GM12872 (cell line): ENCODE results near the gene UBAP2.
A peak's percentile ranks its signal among the peaks of the same experiment; 100 is the strongest.

ENCODE experiments used
- TF ChIP-seq, protein P1 (sequence below): IDR thresholded peaks from 3 replicates; pipeline ENCODE4 v1.5.1; 2011; ENCODE audit warnings: low read depth, mild to moderate bottlenecking, low read length, moderate library complexity; ENCODE audit not compliant: insufficient read depth

The UBAP2 gene

DNA sequence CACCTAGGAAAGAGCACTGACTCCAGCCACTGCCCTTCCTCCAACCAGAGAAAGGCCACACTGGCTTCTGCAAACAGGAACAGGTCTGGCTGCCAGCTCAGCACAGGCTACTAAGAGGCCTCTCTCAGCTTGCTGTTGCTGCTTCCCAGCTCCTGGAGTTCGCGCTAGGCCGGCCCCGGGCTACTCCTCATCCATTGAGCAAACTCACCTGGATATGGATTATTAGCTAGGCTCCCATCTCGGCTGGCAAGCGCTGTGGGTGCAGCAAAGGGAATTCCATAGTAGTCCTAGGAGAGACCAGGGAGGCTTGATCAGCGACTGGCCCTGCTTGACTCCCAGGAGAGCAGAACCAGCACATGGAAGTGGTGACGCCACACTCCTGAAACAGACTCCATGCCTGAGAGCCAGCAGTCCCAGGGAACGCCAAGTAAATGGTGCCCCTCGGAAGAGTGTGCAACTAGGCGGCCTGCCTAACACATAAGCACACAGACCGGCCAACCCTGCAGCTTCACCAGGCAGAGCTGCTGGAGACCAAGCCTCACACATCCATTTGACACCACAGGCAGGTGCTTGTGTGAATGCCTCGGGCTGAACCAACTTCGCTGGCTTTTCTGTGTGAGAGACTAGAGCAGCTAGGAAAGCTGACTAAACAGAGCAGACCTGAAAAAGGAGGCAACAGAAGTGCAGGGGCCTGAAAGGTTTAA, 124.5 kb downstream of the UBAP2 start:
- TF ChIP-seq, protein P1, sequence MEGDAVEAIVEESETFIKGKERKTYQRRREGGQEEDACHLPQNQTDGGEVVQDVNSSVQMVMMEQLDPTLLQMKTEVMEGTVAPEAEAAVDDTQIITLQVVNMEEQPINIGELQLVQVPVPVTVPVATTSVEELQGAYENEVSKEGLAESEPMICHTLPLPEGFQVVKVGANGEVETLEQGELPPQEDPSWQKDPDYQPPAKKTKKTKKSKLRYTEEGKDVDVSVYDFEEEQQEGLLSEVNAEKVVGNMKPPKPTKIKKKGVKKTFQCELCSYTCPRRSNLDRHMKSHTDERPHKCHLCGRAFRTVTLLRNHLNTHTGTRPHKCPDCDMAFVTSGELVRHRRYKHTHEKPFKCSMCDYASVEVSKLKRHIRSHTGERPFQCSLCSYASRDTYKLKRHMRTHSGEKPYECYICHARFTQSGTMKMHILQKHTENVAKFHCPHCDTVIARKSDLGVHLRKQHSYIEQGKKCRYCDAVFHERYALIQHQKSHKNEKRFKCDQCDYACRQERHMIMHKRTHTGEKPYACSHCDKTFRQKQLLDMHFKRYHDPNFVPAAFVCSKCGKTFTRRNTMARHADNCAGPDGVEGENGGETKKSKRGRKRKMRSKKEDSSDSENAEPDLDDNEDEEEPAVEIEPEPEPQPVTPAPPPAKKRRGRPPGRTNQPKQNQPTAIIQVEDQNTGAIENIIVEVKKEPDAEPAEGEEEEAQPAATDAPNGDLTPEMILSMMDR, result no peak

DNA sequence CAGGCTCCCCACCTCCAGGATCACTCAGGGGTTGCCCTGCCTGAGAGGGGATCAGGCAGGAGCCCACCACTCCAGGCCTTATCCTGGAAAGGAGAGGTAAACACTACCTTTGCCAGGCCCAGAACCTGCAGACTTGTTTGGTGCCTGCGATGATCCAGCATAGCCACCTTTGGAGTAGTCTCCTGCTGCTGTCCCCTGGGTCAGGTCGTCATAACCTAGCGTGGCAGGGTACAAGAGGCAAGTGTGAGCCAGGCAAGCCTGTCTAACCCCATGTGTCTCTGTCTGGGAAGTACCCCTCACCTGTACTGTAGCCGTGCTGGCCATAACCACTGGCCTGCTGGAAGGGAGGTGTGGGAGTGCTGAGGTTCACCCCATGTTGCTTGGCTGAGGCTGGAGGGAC, 125.6 kb downstream of the UBAP2 start:
- TF ChIP-seq, protein P1, result no peak

GRCh38 chr9:33921967-33922895, 126.5 kb downstream of the UBAP2 start:
- TF ChIP-seq, protein P1, result peak; percentile 88

DNA sequence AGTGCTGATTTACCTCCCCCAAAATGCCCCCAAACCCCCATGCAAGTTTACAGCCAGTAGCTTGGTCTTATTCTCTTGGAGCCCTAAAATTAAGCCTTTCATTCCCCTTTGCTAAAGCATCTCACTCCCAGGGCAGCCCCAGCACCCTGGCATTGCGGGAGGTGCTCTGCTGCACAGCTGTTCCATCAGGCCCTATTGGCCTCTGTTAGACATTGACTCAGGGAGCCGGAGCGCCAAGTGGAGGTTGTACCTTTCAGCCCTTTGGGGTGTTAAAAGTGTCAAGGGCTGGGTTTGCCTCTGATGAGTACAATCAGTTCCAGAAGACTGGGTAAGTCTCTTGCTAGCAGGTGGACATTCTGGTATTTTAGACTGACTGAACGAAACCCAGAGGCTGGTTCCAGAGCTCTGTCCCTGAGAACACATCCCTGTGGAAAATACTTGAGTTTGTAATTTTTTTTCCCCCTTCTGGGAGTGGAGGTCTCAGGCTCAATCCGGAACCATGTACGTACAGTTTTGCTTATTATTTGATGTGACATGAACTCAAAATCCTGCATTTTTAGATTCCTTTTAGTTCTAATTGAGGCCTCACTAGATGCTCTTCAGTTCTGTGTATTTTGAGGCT, 129.3 kb downstream of the UBAP2 start:
- TF ChIP-seq, protein P1, result no peak

- TF ChIP-seq, protein P1, result no peak
Measured at GRCh38 chr9:33917036-33917435, 131.7 kb downstream of the UBAP2 start.

DNA sequence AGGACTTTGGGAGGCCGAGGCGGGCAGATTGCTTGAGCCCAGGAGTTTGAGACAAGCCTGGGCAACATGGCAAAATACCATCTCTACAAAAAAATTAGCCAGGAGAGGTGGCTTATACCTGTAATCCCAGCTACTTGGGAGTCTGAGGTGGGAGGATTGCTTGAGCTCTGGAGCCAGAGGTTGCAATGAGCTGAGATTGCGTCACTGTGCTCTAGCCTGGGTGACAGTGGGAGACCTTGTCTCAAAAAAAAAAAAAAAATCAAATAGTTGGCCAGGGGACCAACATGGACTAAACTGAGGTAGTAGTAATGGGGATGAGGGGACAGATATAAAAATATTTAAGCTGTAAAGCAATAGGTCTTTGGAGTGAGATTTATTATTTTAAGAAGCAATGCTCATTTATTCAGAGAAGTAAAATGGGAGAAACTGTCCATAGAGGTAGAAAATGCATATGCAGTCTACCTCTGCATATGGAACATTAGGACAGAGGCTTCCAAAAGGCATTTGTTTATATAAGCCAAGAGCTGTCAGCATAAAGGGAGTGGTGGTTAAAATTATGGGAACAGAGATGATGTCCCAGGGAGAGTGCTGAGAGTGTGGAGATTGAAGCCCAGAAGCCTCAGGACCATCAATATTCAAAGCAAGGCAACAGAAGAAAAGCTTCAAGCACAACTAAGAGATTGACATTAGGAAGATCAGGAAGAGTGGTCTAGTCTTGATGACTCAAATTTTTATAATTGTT, 133.6 kb downstream of the UBAP2 start:
- TF ChIP-seq, protein P1, result no peak
